Endodermal cell (in vitro differentiated cells): ENCODE data around the gene FGD3. TPM values are rescaled to one million over a fixed set of nuclear protein-coding genes. Genes with fewer than 3 reads are reported as not detected.
"Not testable (repeated sequence)": the region's sequence is repeated elsewhere in the genome, so short reads cannot be mapped to it uniquely, and the experiment has no call there.

Experiments
- DNase-seq: peaks from one replicate; pipeline ENCODE4 v3.0.0-alpha.2; 2017
- H3K27ac ChIP-seq: 2 replicates; pipeline ENCODE4 v1.5.1; 2013; ENCODE audit warnings: mild to moderate bottlenecking, low read depth, low read length, moderate library complexity
- H3K27me3 ChIP-seq: 2 replicates; pipeline ENCODE4 v1.6.1; 2013; ENCODE audit warnings: mild to moderate bottlenecking, low read length, moderate library complexity; ENCODE audit not compliant: insufficient read depth, control insufficient read depth, poor library complexity, severe bottlenecking
- H3K36me3 ChIP-seq: 2 replicates; pipeline ENCODE4 v1.7.0; 2013; ENCODE audit warnings: mild to moderate bottlenecking, low read length, moderate library complexity; ENCODE audit not compliant: control insufficient read depth, insufficient read depth
- H3K4me1 ChIP-seq: one replicate; pipeline ENCODE4 v1.7.0; 2013; ENCODE audit warnings: low read length; ENCODE audit not compliant: control insufficient read depth, insufficient read depth
- H3K4me3 ChIP-seq: 2 replicates; pipeline ENCODE4 v1.5.1; 2013; ENCODE audit warnings: mild to moderate bottlenecking, low read length, moderate library complexity
- H3K9ac ChIP-seq: 2 replicates; pipeline ENCODE4 v1.6.1; 2013; ENCODE audit warnings: mild to moderate bottlenecking, low read length, moderate library complexity; ENCODE audit not compliant: poor library complexity, severe bottlenecking; ENCODE audit errors: extremely low read depth
- H3K9me3 ChIP-seq: 2 replicates; pipeline ENCODE4 v1.6.1; 2013; ENCODE audit warnings: mild to moderate bottlenecking, low read length, moderate library complexity; ENCODE audit not compliant: control insufficient read depth
- H3K27ac Mint-ChIP-seq: 2 replicates; pipeline ENCODE4 v1.8.0; 2020; ENCODE audit warnings: mixed read lengths
- H3K27me3 Mint-ChIP-seq: 2 replicates; pipeline ENCODE4 v1.8.0; 2021; ENCODE audit warnings: mild to moderate bottlenecking, mixed read lengths; ENCODE audit not compliant: insufficient read depth
- H3K36me3 Mint-ChIP-seq: 2 replicates; pipeline ENCODE4 v1.8.0; 2020; ENCODE audit warnings: low read depth, mixed read lengths
- H3K4me1 Mint-ChIP-seq: 2 replicates; pipeline ENCODE4 v1.8.0; 2020; ENCODE audit warnings: mixed read lengths
- H3K4me3 Mint-ChIP-seq: 2 replicates; pipeline ENCODE4 v1.8.0; 2020; ENCODE audit warnings: mild to moderate bottlenecking, moderate library complexity, mixed read lengths
- H3K9me3 Mint-ChIP-seq: 2 replicates; pipeline ENCODE4 v1.8.0; 2020; ENCODE audit warnings: mild to moderate bottlenecking, mixed read lengths
- WGBS, 2 experiments: methylation state at CpG; one replicate each; pipeline versions ENCODE4 v1.1.5 to v1.1.7; 2013; ENCODE audit warnings: missing lambda C conversion rate in 2 of 2, mixed read lengths in 1 of 2; ENCODE audit not compliant: insufficient coverage in 1 of 2, insufficient read length in 1 of 2; 5-methylcytosine and 5-hydroxymethylcytosine counted together
- total RNA-seq, 2 donors: library from RNA; stranded (reverse); fragmentation: NEBNext Ultra II Directional in 1 of 2; extraction: Animal tissue kit (Norgen Biotek cat#: 25700) in 1 of 2; gene quantifications; 2 replicates in 1 of 2; 3 replicates in 1 of 2; pipeline ENCODE4 v1.2.1, GENCODE V29; 2021
- TF ChIP-seq, protein P1 (sequence below): fragments of 200-600 bp; sonication (generic); conservative IDR thresholded peaks from 2 replicates; pipeline ENCODE4 v1.5.0; 2021; ENCODE audit warnings: antibody characterized with exemption, mild to moderate bottlenecking

Gene FGD3
- total RNA-seq, 2 donors from 2014 or later, result 1.4 to 1.9 TPM

DNA sequence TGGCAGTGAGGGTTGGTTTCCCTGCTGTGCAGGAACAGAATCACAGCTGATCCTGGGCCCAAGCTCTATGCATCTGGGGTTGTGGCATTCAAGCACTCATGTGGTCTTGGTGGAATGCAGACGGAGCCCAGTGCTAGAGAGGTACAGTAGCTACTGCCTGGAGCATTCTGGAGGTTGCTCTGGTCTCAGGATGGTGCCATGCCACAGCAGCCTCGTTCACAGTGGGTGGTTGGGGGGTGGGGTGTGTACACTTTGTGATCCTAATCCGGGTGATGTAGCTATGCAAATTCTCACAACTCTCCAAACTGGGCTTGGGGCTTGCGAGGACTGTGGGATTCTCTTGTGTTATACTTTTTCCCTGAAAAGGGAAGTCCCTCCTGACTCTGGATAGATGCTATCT, 45.2 kb downstream of the FGD3 start:
- H3K27ac ChIP-seq, result no peak overlapping the region
- TF ChIP-seq, protein P1, sequence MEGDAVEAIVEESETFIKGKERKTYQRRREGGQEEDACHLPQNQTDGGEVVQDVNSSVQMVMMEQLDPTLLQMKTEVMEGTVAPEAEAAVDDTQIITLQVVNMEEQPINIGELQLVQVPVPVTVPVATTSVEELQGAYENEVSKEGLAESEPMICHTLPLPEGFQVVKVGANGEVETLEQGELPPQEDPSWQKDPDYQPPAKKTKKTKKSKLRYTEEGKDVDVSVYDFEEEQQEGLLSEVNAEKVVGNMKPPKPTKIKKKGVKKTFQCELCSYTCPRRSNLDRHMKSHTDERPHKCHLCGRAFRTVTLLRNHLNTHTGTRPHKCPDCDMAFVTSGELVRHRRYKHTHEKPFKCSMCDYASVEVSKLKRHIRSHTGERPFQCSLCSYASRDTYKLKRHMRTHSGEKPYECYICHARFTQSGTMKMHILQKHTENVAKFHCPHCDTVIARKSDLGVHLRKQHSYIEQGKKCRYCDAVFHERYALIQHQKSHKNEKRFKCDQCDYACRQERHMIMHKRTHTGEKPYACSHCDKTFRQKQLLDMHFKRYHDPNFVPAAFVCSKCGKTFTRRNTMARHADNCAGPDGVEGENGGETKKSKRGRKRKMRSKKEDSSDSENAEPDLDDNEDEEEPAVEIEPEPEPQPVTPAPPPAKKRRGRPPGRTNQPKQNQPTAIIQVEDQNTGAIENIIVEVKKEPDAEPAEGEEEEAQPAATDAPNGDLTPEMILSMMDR, result no peak
- H3K36me3 ChIP-seq, result no peaks in the 10 kb centered on the region
- H3K4me1 ChIP-seq, result no peaks in the 10 kb centered on the region
- 71% methylated on average over 4 of the region's 4 CpGs; no CpG with 5 or more reads in 1 of the 2 experiments for WGBS, 2 experiments
- Mint-ChIP-seq H3K9me3 (peaks cover 85% of the 10 kb centered on the region), H3K4me1 (peaks cover 2% of the 10 kb centered on the region), H3K4me3 (no peak overlapping the region), H3K36me3 (peaks cover 13% of the 10 kb centered on the region), H3K27ac (no peak overlapping the region), H3K27me3 (peaks cover 2% of the 10 kb centered on the region)
- H3K27me3 ChIP-seq, result no peaks in the 10 kb centered on the region
- no peak for DNase-seq
- peaks cover 29% of the 10 kb centered on the region for H3K9me3 ChIP-seq
- no peak overlapping the region for H3K9ac ChIP-seq
- H3K4me3 ChIP-seq, result no peak overlapping the region

DNA sequence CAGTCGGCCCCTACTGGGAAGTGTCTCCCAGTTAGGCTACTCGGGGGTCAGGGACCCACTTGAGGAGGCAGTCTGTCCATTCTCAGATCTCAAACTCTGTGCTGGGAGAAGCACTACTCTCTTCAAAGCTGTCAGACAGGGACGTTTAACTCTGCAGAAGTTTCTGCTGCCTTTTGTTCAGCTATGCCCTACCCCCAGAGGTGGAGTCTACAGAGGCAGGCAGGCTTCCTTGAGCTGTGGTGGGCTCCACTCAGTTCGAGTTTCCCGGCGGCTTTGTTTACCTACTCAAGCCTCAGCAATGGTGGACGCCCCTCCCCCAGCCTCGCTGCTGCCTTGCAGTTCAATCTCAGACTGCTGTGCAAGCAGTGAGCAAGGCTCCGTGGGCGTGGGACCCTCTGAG, 51.5 kb downstream of the FGD3 start:
- H3K36me3 Mint-ChIP-seq, DNase-seq, H3K36me3 ChIP-seq, H3K27me3 Mint-ChIP-seq, H3K4me1 ChIP-seq, H3K4me3 Mint-ChIP-seq, H3K27me3 ChIP-seq, H3K27ac Mint-ChIP-seq, H3K9ac ChIP-seq, H3K9me3 ChIP-seq, H3K4me3 ChIP-seq, H3K27ac ChIP-seq, H3K4me1 Mint-ChIP-seq: not testable (repeated sequence)
- WGBS, 2 experiments, result 94 to 100% methylated on average over 1 to 10 of the region's 10 CpGs
- H3K9me3 Mint-ChIP-seq, result peaks cover 57% of the 10 kb centered on the region

DNA sequence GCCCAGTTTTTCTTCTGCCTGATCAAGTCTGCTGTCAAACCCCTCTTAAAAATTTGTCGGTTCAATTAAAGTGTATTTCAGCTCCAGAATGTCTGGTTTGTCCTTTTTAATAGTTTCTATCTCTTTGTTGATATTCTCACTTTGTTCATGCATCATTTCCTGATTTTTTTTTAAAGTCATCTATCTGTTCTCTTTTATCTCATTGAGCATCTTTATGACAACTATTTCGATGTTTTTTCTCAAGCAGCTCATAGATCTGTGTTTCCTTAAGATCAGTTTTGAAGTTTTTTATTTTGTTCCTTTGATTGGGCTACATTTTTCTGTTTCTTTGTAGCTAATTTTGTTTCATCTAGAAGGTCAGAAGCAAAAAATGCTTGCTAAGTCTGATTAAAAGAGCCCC, 53.7 kb downstream of the FGD3 start:
- Mint-ChIP-seq H3K4me3 (no peak overlapping the region), H3K27ac (no peak overlapping the region), H3K36me3 (no peaks in the 10 kb centered on the region), H3K4me1 (no peaks in the 10 kb centered on the region), H3K9me3 (peaks cover 41% of the 10 kb centered on the region), H3K27me3 (peaks cover 5% of the 10 kb centered on the region)
- no peaks in the 10 kb centered on the region for H3K36me3 ChIP-seq
- no peak overlapping the region for H3K27ac ChIP-seq
- no peak for DNase-seq
- 92 to 100% methylated on average over 2 of the region's 2 CpGs for WGBS, 2 experiments
- no peaks in the 10 kb centered on the region for H3K9me3 ChIP-seq
- TF ChIP-seq, protein P1, result no peak
- H3K9ac ChIP-seq, result no peak overlapping the region
- no peaks in the 10 kb centered on the region for H3K27me3 ChIP-seq
- no peaks in the 10 kb centered on the region for H3K4me1 ChIP-seq
- no peak overlapping the region for H3K4me3 ChIP-seq

DNA sequence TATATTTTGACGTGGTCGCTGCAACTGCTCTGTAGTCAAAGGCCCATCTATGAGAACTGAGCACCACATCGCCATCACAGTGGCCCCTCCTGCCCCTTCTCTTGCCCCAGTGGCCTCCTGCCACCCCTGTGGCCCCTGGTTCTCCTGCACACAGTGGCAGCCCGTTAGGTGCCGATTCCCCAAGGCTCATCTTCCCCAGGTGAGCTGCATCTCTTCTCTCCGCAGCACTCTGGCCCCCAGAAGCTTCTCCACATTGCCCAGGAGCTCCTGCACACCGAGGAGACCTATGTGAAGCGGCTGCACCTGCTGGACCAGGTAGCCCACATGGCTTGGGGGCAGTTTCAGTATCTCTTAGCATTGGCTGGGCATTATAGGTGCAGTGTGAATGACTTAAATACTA, 55.4 kb downstream of the FGD3 start:
- Mint-ChIP-seq H3K27me3 (peaks cover 3% of the 10 kb centered on the region), H3K27ac (no peak overlapping the region), H3K4me3 (no peak overlapping the region), H3K9me3 (peaks cover 30% of the 10 kb centered on the region), H3K4me1 (no peaks in the 10 kb centered on the region), H3K36me3 (no peaks in the 10 kb centered on the region)
- TF ChIP-seq, protein P1, result no peak
- H3K4me3 ChIP-seq, result no peak overlapping the region
- H3K27me3 ChIP-seq, result no peaks in the 10 kb centered on the region
- WGBS, 2 experiments, result 92 to 93% methylated on average over 5 to 8 of the region's 8 CpGs
- no peaks in the 10 kb centered on the region for H3K4me1 ChIP-seq
- no peak overlapping the region for H3K9ac ChIP-seq
- no peak overlapping the region for H3K27ac ChIP-seq
- H3K9me3 ChIP-seq, result no peaks in the 10 kb centered on the region
- H3K36me3 ChIP-seq, result no peaks in the 10 kb centered on the region
- DNase-seq, result no peak
